HEK293 (cell line): ENCODE measurements around the gene GNL2.

Source experiments
- CTCF ChIP-seq: fragments of 450-650 bp; formaldehyde crosslinking; IDR thresholded peaks from 2 replicates; pipeline ENCODE4 v1.5.1; 2016; ENCODE audit warnings: missing biosample characterization, missing genetic modification characterization
- REPIN1 ChIP-seq: fragments of 450-650 bp; formaldehyde crosslinking; IDR thresholded peaks from 2 replicates; pipeline ENCODE4 v1.5.1; 2017; ENCODE audit warnings: missing biosample characterization, missing genetic modification characterization, low read depth
- ZBTB10 ChIP-seq: fragments of 450-650 bp; formaldehyde crosslinking; IDR thresholded peaks from 2 replicates; pipeline ENCODE4 v1.5.1; 2016; ENCODE audit warnings: missing biosample characterization, missing genetic modification characterization
- ZBTB21 ChIP-seq: fragments of 450-650 bp; formaldehyde crosslinking; IDR thresholded peaks from 2 replicates; pipeline ENCODE4 v1.5.1; 2017; ENCODE audit warnings: missing biosample characterization, missing genetic modification characterization
- ZNF138 ChIP-seq: fragments of 450-650 bp; formaldehyde crosslinking; IDR thresholded peaks from 2 replicates; pipeline ENCODE4 v1.5.1; 2016; ENCODE audit warnings: missing biosample characterization, missing genetic modification characterization, borderline replicate concordance
- ZNF157 ChIP-seq: fragments of 450-650 bp; formaldehyde crosslinking; IDR thresholded peaks from 2 replicates; pipeline ENCODE4 v1.5.1; 2016; ENCODE audit warnings: missing biosample characterization, missing genetic modification characterization
- ZNF274 ChIP-seq, 2 experiments: fragments of 200-500 bp in 1 of 2; fragments of 450-650 bp in 1 of 2; sonication (Bioruptor generic) in 1 of 2; formaldehyde crosslinking in 1 of 2; IDR thresholded peaks; 2 replicates each; pipeline versions ENCODE4 v1.5.1 to v1.6.1; 2014 to 2016; ENCODE audit warnings: borderline replicate concordance in 1 of 2, inconsistent platforms in 1 of 2, low read length in 1 of 2, missing biosample characterization in 1 of 2, missing genetic modification characterization in 1 of 2
- ZNF549 ChIP-seq: fragments of 450-650 bp; IDR thresholded peaks from 2 replicates; pipeline ENCODE4 v1.5.1; 2018; ENCODE audit warnings: missing biosample characterization, missing genetic modification characterization, mild to moderate bottlenecking, inconsistent platforms, moderate library complexity
- ZNF558 ChIP-seq: fragments of 450-650 bp; formaldehyde crosslinking; IDR thresholded peaks from 2 replicates; pipeline ENCODE4 v1.5.1; 2016; ENCODE audit warnings: missing biosample characterization, missing genetic modification characterization
- ZNF624 ChIP-seq: fragments of 450-650 bp; formaldehyde crosslinking; IDR thresholded peaks from 2 replicates; pipeline ENCODE4 v1.5.1; 2017; ENCODE audit warnings: missing biosample characterization, missing genetic modification characterization
- ZNF768 ChIP-seq: fragments of 450-650 bp; formaldehyde crosslinking; IDR thresholded peaks from 2 replicates; pipeline ENCODE4 v1.5.1; 2018; ENCODE audit warnings: missing biosample characterization, mild to moderate bottlenecking, missing genetic modification characterization

GRCh38 chr1:37545019-37545418 lies 50.7 kb downstream of the GNL2 start:
- TF ChIP-seq CTCF (tag by site-specific recombination), result no peak
- TF ChIP-seq ZNF768 (tag by site-specific recombination), result no peak
- TF ChIP-seq ZBTB21 (tag by site-specific recombination), result no peak
- no peak for TF ChIP-seq ZNF624 (tag by site-specific recombination)
- no peak for TF ChIP-seq ZBTB10 (tag by site-specific recombination)
- TF ChIP-seq ZNF549, result no peak
- TF ChIP-seq ZNF274 (IDR thresholded peaks at IDR 0.05; ENCODE audit: low read length), result no peak
- TF ChIP-seq ZNF274 (tag by site-specific recombination; IDR thresholded peaks at IDR 0.05; ENCODE audit: borderline replicate concordance), result no peak
- TF ChIP-seq ZNF558 (tag by site-specific recombination), result no peak
- no peak for TF ChIP-seq ZNF157 (tag by site-specific recombination)
- TF ChIP-seq ZNF138, result no peak
- no peak for TF ChIP-seq REPIN1 (tag by site-specific recombination)
